ENCODE measurements around the gene DAGLA.

DAGLA gene

DNA sequence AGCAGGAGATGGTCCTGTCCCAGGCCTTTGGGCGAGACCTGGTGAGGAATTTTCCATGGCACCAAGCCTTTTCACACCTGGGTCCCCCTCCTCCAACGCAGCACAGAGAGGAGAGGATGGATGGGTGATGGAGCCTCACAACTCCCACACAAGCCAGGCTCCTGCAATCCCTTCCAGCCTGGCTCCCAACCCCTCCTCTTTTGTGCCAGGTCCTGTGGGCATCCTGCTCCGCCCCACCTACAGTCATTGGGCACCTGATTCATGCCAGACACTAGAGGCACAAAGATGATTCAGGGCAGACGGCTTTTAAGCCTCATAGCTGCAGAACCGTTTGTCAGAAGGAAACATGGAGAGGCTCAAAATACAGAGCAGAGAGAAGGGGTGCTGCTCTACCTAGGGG is 56.1 kb downstream of the DAGLA start:
- no peak overlapping the region for H3K4me3 ChIP-seq (ENCODE audit: low read depth, low read length)
- TF ChIP-seq, protein P1, sequence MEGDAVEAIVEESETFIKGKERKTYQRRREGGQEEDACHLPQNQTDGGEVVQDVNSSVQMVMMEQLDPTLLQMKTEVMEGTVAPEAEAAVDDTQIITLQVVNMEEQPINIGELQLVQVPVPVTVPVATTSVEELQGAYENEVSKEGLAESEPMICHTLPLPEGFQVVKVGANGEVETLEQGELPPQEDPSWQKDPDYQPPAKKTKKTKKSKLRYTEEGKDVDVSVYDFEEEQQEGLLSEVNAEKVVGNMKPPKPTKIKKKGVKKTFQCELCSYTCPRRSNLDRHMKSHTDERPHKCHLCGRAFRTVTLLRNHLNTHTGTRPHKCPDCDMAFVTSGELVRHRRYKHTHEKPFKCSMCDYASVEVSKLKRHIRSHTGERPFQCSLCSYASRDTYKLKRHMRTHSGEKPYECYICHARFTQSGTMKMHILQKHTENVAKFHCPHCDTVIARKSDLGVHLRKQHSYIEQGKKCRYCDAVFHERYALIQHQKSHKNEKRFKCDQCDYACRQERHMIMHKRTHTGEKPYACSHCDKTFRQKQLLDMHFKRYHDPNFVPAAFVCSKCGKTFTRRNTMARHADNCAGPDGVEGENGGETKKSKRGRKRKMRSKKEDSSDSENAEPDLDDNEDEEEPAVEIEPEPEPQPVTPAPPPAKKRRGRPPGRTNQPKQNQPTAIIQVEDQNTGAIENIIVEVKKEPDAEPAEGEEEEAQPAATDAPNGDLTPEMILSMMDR (IDR thresholded peaks at IDR 0.05; ENCODE audit: low read depth, low read length) = no peak

DNA sequence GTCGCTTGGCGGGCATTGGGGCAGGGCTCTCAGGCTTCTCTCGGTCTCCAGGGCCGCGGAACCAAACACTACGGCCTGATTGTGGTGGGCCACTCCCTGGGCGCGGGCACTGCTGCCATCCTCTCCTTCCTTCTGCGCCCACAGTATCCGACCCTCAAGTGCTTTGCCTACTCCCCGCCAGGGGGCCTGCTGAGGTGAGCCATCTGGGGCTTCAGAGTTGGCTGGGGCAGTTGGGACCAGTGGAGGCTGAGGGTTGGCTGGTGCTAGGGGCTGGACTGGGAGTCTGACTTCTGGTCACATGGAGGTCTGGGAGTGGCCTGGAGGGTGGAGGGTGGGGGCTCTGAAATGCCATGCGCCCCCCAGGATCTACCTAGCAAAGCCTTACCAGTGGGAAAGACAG is 56.9 kb downstream of the DAGLA start:
- TF ChIP-seq, protein P1 (IDR thresholded peaks at IDR 0.05; ENCODE audit: low read depth, low read length) = no peak
- H3K4me3 ChIP-seq (ENCODE audit: low read depth, low read length) = no peak overlapping the region

DNA sequence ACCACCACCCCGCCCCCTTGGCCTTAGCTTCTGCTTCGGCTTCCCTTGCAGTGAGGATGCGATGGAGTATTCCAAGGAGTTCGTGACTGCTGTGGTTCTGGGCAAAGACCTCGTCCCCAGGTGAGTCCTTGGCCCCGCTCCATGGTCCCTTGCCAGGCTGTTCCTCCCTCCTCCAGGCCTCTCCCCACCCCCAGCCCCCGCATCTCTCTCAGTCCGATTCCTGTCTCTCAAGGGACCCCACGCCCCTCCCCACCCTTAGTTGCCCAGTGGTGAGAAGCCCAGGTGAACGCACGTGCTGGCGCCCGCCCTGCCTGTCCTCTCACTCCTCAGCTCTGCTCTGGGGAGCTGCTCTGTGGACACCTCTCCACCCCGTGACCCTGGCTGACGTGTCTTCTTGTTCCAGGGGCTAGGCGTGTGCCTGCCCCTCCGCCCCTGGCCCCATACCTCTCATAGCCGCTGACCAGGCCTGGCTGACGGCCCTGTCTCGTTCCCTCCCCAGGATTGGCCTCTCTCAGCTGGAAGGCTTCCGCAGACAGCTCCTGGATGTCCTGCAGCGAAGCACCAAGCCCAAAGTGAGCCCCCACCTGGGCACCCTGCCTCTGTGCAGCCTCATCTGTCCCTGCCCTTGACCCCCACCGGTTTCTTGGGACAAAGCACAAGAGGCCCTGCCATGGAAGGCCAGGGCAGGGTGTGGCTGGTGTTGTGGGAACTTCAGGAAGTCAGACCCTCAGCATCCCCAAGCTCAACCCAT is 57.6 kb downstream of the DAGLA start:
- TF ChIP-seq, protein P1 (IDR thresholded peaks at IDR 0.05; ENCODE audit: low read depth, low read length) = no peak
- no peak overlapping the region for H3K4me3 ChIP-seq (ENCODE audit: low read depth, low read length)

DNA sequence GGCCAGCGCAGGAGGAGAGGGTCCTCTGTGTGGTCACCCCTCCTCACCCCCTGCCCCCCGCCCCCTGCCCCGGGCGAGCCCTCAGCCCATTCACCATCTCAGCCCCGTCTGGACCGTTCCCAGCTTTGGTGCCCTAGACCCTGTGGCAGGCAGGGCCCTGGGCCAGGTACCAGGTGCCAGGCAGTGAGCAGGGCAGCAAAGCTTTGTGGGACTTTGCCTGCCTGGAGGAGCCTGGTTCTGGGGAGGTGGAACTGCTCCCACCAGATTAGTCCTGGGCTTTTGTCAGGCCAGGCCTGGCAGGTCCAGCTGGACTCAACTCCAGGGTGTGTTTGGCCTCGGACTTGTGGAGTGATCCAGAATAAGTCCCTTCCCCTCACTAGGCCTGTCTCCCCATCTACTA is 58.6 kb downstream of the DAGLA start:
- no peak overlapping the region for H3K4me3 ChIP-seq (ENCODE audit: low read depth, low read length)
- TF ChIP-seq, protein P1 (IDR thresholded peaks at IDR 0.05; ENCODE audit: low read depth, low read length) = no peak

DNA sequence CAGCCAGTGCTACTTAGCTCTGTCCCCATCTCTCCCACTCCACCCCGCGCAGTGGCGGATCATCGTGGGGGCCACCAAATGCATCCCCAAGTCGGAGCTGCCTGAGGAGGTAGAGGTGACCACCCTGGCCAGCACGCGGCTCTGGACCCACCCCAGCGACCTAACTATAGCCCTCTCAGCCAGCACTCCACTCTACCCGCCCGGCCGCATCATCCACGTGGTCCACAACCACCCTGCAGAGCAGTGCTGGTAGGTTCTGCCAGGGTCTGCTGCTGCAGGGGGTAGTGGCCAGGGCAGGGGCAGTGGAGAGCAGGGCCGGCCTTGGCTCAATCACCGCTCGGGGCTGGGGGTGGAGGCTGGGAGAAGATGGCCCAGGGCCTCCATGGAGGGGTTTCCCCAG is 59.2 kb downstream of the DAGLA start:
- no peak overlapping the region for H3K4me3 ChIP-seq (ENCODE audit: low read depth, low read length)
- TF ChIP-seq, protein P1 (IDR thresholded peaks at IDR 0.05; ENCODE audit: low read depth, low read length) = no peak

DNA sequence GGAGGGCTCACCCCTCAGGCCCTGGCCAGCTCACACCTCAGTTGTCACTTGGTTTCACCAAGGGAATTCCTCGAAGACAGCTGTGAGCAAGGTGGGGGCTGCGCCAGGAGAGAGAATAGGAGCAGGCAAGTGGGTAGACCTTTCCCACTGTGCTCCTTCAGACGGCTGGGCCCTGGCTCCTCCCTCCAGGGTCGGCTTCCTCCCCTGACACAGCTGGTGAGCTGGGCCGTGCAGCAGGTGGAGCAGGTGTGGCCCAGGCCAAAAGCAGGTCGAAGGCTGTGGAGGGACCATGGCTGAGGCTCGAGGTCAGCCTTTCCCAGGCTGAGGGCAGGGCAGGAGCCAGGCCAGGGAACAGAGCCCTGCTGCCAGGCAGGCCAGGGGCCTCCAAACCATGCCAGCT is 59.8 kb downstream of the DAGLA start:
- TF ChIP-seq, protein P1 (IDR thresholded peaks at IDR 0.05; ENCODE audit: low read depth, low read length) = no peak
- no peak overlapping the region for H3K4me3 ChIP-seq (ENCODE audit: low read depth, low read length)

DNA sequence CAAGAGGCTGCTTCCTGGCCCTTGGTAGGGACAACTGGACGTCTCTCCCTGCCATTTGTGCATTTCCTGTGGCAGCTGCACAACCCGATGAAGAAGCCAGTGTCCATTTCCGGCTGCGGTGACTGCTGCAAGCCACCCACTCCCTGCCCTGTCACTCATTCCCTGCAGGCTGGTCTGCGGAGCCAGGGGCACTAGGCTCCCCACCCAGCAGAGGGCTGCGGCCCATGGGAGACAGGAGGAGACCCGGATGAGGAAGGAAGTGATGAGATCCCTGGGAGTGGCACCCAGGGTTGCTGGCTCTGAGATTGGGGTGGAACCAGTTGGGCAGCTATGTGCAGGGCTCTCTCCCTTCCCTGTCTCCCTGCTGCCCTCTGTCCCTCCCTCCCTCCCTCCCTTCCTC is 62.2 kb downstream of the DAGLA start:
- TF ChIP-seq, protein P1 (IDR thresholded peaks at IDR 0.05; ENCODE audit: low read depth, low read length) = no peak
- no peak overlapping the region for H3K4me3 ChIP-seq (ENCODE audit: low read depth, low read length)

Measured in WI38 (cell line).